ENCODE results near the gene ANAPC13.
A peak's percentile ranks its signal among the peaks of the same experiment; 100 is the strongest.

ANAPC13 gene

GRCh38 chr3:134485718-134486576 is at the start of gene ANAPC13, which contains the start of gene CEP63:
Gene ANAPC13, minus strand, starts transcription at chr3:134485985. Its CDS starts 3,081 bp downstream, at chr3:134482904.
Gene CEP63, plus strand, starts transcription at chr3:134486057. Its CDS starts 9,264 bp downstream, at chr3:134495321.
- DNase-seq (ENCODE audit: low read depth), result peak; percentile 88

GRCh38 chr3:134535186-134535970 is 49.6 kb upstream of the ANAPC13 start:
- DNase-seq (ENCODE audit: low read depth), result no peak

GRCh38 chr3:134533493-134533892 is 47.7 kb upstream of the ANAPC13 start:
- DNase-seq (ENCODE audit: low read depth), result no peak

GRCh38 chr3:134527538-134528186 is 41.9 kb upstream of the ANAPC13 start:
- DNase-seq (ENCODE audit: low read depth), result no peak

GRCh38 chr3:134527037-134527436 is 41.3 kb upstream of the ANAPC13 start:
- DNase-seq (ENCODE audit: low read depth), result no peak

GRCh38 chr3:134526319-134526718 is 40.5 kb upstream of the ANAPC13 start:
- DNase-seq (ENCODE audit: low read depth), result no peak

GRCh38 chr3:134525293-134525692 is 39.5 kb upstream of the ANAPC13 start:
- no peak for DNase-seq (ENCODE audit: low read depth)

- DNase-seq (ENCODE audit: low read depth), result no peak
Measured at GRCh38 chr3:134522541-134522940, 36.8 kb upstream of the ANAPC13 start.

- DNase-seq (ENCODE audit: low read depth), result no peak
Measured at GRCh38 chr3:134517791-134518190, 32.0 kb upstream of the ANAPC13 start.

- DNase-seq (ENCODE audit: low read depth), result no peak
Measured at GRCh38 chr3:134516905-134517304, 31.1 kb upstream of the ANAPC13 start.

GRCh38 chr3:134511500-134511899 is 25.7 kb upstream of the ANAPC13 start:
- no peak for DNase-seq (ENCODE audit: low read depth)

GRCh38 chr3:134505485-134505884 is 19.7 kb upstream of the ANAPC13 start:
- no peak for DNase-seq (ENCODE audit: low read depth)

GRCh38 chr3:134504132-134504531 is 18.3 kb upstream of the ANAPC13 start:
- DNase-seq (ENCODE audit: low read depth), result no peak

GRCh38 chr3:134503266-134503665 is 17.5 kb upstream of the ANAPC13 start:
- no peak for DNase-seq (ENCODE audit: low read depth)

GRCh38 chr3:134496471-134497071 is 10.8 kb upstream of the ANAPC13 start:
- DNase-seq (ENCODE audit: low read depth), result no peak

- no peak for DNase-seq (ENCODE audit: low read depth)
Measured at GRCh38 chr3:134495980-134496379, 10.2 kb upstream of the ANAPC13 start.

GRCh38 chr3:134494495-134494894 is 8.7 kb upstream of the ANAPC13 start:
- no peak for DNase-seq (ENCODE audit: low read depth)

GRCh38 chr3:134487406-134487805 is 1.6 kb upstream of the ANAPC13 start:
- DNase-seq (ENCODE audit: low read depth), result no peak

GRCh38 chr3:134486577-134487041 is 824 bp upstream of the ANAPC13 start:
- peak; percentile 5 for DNase-seq (ENCODE audit: low read depth)

- no peak for DNase-seq (ENCODE audit: low read depth)
Measured at GRCh38 chr3:134485075-134485717, 589 bp downstream of the ANAPC13 start.

- DNase-seq (ENCODE audit: low read depth), result no peak
Measured at GRCh38 chr3:134483195-134483900, 2.4 kb downstream of the ANAPC13 start.
